Measurements from ENCODE around the gene NEDD8. TPM values are rescaled to one million over a fixed set of nuclear protein-coding genes. Genes with fewer than 3 reads are reported as not detected.

The NEDD8 gene
- total RNA-seq, 1 donor from 2014 or later = 156 TPM

DNA sequence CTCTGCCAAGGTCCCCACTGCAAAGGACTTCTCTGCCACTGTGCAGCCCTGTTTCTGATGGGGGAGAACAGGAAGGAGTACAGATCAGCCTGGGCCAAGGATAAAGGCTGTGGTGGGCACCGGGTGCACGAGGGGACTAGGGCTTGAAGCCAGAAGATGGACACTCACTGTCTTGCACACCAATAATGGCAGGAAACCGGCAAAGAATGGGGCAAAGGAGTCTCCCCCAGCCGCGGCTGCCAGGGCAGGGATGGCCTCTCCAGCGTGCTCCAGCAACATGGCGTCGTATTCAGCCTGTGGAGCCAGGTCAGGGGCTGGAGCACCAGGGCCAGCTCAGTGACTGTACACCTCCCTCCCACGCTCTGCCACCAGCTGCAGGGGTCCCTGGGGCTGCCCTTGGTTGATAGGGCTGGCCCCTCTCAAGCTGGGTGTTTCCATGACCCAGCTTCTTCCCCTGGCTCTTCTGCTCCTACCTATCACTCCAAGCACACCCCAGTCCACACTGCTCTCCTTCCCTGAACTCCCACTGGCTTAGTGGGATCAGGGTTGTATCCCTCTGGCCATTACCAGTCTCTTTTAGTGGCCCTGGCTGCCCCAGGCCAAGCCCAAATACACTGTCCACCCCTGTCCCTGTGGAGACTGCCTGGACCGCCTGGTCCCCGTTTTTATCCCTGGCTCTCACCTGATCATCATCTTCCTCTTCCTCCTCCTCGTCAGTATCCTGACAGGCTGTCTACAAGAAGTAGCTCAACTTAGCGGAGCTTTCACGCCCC lies 49.9 kb downstream of the NEDD8 start:
- TF ChIP-seq, protein P1, sequence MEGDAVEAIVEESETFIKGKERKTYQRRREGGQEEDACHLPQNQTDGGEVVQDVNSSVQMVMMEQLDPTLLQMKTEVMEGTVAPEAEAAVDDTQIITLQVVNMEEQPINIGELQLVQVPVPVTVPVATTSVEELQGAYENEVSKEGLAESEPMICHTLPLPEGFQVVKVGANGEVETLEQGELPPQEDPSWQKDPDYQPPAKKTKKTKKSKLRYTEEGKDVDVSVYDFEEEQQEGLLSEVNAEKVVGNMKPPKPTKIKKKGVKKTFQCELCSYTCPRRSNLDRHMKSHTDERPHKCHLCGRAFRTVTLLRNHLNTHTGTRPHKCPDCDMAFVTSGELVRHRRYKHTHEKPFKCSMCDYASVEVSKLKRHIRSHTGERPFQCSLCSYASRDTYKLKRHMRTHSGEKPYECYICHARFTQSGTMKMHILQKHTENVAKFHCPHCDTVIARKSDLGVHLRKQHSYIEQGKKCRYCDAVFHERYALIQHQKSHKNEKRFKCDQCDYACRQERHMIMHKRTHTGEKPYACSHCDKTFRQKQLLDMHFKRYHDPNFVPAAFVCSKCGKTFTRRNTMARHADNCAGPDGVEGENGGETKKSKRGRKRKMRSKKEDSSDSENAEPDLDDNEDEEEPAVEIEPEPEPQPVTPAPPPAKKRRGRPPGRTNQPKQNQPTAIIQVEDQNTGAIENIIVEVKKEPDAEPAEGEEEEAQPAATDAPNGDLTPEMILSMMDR (IDR thresholded peaks at IDR 0.05; ENCODE audit: unreplicated experiment) = no peak
- H3K4me3 Mint-ChIP-seq = no peak overlapping the region
- no peaks in the 10 kb centered on the region for H3K27me3 Mint-ChIP-seq (ENCODE audit: low read depth)
- H3K9me3 Mint-ChIP-seq = no peaks in the 10 kb centered on the region
- peaks cover 13% of the 10 kb centered on the region for H3K4me1 Mint-ChIP-seq
- H3K36me3 Mint-ChIP-seq = peaks cover 16% of the 10 kb centered on the region
- DNase-seq (ENCODE audit: low spot score in 2 of 2, unreplicated experiment in 2 of 2) = no peak
- H3K27ac Mint-ChIP-seq = peak overlapping the region; percentile 73

DNA sequence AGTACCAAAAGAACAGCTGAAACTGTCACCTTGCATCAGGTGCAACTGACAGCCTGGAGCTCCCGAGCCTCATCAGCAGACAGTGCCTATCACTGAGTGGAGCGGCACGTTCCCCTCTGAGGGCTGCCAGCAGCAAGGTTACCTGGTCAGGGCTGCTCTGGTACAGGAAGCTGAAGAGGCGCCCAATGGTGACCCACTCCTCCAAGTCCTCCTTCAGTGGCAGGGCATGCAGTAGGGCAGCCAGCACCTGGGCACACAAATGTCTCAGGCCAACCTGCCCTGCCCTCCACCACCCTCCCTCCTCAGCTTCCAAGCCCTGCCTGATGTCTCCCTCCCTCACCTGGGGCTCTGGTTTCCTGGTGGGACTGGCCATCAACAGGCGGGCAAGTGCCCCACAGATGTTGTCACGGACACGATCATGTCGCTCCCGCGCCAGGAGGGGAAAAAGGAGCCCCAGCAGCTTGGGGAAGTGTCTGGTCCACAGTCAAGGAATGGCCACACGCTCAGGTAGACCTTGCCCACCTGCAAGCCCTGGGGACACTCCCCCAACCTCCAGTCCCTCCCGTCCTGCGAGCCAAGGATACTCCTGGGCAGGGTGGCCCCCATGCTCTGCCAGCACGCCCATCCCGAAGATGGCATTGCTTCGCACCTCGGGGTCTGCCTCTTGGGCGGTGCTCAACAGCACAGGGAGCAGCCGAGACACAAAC lies 50.6 kb downstream of the NEDD8 start:
- Mint-ChIP-seq H3K4me3 (no peak overlapping the region), H3K9me3 (no peaks in the 10 kb centered on the region), H3K36me3 (peaks cover 21% of the 10 kb centered on the region), H3K4me1 (peaks cover 14% of the 10 kb centered on the region), H3K27me3 (ENCODE audit: low read depth) (no peaks in the 10 kb centered on the region), H3K27ac (peak overlapping the region; percentile 73)
- TF ChIP-seq, protein P1 (IDR thresholded peaks at IDR 0.05; ENCODE audit: unreplicated experiment) = no peak
- no peak for DNase-seq (ENCODE audit: low spot score in 2 of 2, unreplicated experiment in 2 of 2)

DNA sequence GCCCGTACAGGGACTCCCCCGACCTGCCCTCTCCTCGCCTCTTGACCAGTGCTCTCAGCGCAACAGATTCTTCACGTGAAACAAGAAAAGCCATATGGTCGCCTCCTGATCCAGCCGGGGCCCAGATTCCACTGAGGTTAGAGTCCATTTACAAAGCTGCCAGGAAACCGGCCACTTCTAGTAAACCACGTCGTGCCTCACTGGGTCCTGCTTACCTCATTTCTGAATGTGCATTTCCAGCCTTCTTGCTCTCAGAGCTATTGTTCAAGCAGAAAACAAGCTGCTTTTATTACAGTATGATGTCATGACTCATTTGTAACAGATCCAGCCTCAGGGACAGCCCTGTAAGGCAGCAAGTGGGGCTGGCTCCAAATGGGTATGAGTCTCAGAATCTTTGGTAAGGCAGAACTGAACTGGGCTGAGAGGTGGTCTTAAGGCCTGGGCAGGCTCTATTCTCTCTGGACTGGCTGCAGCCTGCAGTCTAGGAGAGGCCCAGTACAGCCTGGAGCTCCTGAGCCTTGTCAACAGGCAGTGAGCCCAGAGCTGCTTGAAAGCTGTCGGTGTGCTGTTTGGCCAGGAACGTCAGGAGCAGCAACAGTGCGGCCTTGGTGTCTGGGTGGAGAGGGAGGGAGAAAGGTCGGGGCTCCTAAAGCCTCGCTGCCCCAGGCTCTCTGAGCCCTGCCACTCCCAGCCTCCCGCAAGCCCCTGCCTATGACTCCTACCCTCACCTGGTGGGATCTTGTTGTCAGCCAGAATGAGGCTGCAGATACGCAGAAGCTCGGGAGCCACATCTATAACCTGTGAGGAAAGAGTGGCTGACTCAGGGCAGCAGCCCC lies 52.0 kb downstream of the NEDD8 start:
- H3K36me3 Mint-ChIP-seq = peaks cover 22% of the 10 kb centered on the region
- no peak overlapping the region for H3K4me3 Mint-ChIP-seq
- TF ChIP-seq, protein P1 (IDR thresholded peaks at IDR 0.05; ENCODE audit: unreplicated experiment) = no peak
- H3K4me1 Mint-ChIP-seq = peaks cover 17% of the 10 kb centered on the region
- H3K27me3 Mint-ChIP-seq (ENCODE audit: low read depth) = no peaks in the 10 kb centered on the region
- H3K27ac Mint-ChIP-seq = peak overlapping the region; percentile 88
- DNase-seq (ENCODE audit: low spot score in 2 of 2, unreplicated experiment in 2 of 2) = no peak
- no peaks in the 10 kb centered on the region for H3K9me3 Mint-ChIP-seq

DNA sequence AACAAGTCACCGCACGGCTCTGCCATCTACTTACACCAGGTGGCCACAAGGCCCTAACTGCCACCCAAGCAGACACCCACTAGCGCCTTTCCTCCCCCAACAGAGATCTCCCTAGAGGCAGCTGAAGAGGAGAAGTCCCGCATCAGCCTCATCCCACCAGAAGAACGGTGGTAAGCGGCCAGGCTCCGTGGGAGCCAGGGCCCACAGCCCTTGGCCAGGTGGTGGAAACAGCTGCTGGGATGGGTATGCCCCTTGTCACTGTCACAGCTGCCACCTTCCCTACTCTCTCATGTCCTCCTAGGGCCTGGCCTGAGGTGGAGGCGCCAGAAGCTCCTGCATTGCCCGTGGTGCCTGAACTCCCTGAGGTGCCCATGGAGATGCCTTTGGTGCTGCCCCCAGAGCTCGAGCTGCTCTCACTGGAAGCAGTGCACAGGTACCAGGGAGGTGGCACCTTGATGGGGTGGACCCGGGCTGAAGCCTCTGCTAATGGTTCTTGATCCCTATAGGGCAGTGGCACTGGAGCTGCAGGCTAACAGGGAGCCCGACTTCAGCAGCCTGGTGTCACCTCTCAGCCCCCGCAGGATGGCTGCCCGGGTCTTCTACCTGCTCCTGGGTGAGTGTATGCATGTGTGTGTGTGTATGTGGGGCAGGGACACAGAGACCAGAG lies 52.7 kb downstream of the NEDD8 start:
- no peak for DNase-seq (ENCODE audit: low spot score in 2 of 2, unreplicated experiment in 2 of 2)
- TF ChIP-seq, protein P1 (IDR thresholded peaks at IDR 0.05; ENCODE audit: unreplicated experiment) = no peak
- Mint-ChIP-seq H3K4me1 (peaks cover 25% of the 10 kb centered on the region), H3K27me3 (ENCODE audit: low read depth) (no peaks in the 10 kb centered on the region), H3K27ac (peak overlapping the region; percentile 88), H3K36me3 (peaks cover 28% of the 10 kb centered on the region), H3K9me3 (no peaks in the 10 kb centered on the region), H3K4me3 (no peak overlapping the region)
